ENCODE results near the gene CCDC192.

Gene CCDC192

DNA sequence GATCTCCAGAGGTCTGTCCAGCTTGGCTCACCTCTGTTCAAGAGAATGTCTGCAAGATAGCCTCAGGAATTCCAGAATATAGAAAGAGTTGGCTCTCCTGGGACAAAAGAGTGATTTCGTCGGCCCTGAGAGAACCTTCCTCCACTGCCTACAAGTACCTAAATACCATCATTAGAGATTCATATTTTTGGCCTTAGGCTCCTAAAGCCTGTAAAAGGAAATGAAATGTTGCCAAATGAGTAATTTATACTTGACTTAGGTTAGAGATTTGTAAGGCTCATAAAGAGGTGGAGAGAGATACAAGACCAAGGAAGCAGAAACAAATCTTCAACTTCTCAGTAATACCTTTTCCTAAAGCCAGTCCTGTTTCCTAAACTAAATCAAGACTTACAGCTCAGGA is 146.2 kb downstream of the CCDC192 start:
- H3K27ac ChIP-seq = no peak overlapping the region
- TF ChIP-seq ZFX (IDR thresholded peaks at IDR 0.05) (no peak), CTCF (conservative IDR thresholded peaks at IDR 0.05) (no peak)

DNA sequence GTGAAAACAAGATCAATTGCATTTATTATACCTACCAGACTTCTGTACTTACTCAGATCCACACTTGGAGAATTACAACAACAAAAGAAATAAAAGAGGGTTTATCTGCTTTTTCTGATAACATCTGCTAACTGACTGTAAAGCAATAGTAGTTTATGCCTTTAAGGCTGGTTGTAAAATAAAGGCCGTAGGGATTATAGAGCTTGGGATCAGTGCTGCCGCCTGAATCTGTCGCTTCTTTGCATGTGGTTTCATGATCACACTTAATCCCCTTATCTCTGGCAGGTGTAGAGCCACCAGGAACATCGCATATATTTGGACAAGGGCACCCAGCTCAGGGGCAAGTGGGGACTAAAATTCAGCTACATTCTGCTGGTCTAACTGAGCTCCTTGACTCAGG is 146.7 kb downstream of the CCDC192 start:
- no peak overlapping the region for H3K27ac ChIP-seq
- TF ChIP-seq CTCF (conservative IDR thresholded peaks at IDR 0.05) = no peak
- no peak for TF ChIP-seq ZFX (IDR thresholded peaks at IDR 0.05)

- no peak overlapping the region for H3K27ac ChIP-seq
- TF ChIP-seq ZFX (IDR thresholded peaks at IDR 0.05) = no peak
- TF ChIP-seq CTCF (conservative IDR thresholded peaks at IDR 0.05) = no peak
These were observed 148.8 kb downstream of the CCDC192 start for GRCh38 chr5:127851964-127852363.

GRCh38 chr5:127854520-127854919 is 151.3 kb downstream of the CCDC192 start:
- TF ChIP-seq CTCF (conservative IDR thresholded peaks at IDR 0.05) (no peak), ZFX (IDR thresholded peaks at IDR 0.05) (no peak)

GRCh38 chr5:127856292-127856691 is 153.1 kb downstream of the CCDC192 start:
- H3K27ac ChIP-seq = no peak overlapping the region
- TF ChIP-seq ZFX (IDR thresholded peaks at IDR 0.05) = no peak
- TF ChIP-seq CTCF (conservative IDR thresholded peaks at IDR 0.05) = no peak

More at GRCh38 chr5:127854520-127854919, 151.3 kb downstream of the CCDC192 start:
- H3K27ac ChIP-seq = no peak overlapping the region

GRCh38 chr5:127858116-127858784 is 155.1 kb downstream of the CCDC192 start:
- TF ChIP-seq CTCF (conservative IDR thresholded peaks at IDR 0.05) = no peak
- TF ChIP-seq ZFX (IDR thresholded peaks at IDR 0.05) = no peak
- no peak overlapping the region for H3K27ac ChIP-seq

DNA sequence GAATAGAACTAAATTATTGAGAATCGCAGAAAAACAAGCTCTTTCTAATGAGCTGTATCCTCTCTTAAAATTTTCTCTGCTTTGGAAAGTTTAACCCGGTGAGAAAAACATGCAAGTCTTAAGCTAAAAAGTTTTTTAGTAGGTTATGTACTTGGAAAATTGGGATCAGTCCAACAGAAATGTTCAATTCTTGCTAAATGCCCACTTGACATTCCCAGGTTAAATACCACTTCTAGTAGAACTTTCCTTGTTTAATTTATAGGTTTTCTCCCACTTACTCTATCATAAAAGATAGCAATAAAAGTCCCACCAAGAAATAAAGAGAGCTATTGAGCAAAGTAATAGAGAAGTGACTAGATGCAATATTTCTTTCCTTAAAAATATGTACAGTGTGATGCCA is 157.1 kb downstream of the CCDC192 start:
- TF ChIP-seq ZFX (IDR thresholded peaks at IDR 0.05) (no peak), CTCF (conservative IDR thresholded peaks at IDR 0.05) (no peak)
- H3K27ac ChIP-seq = no peak overlapping the region
